Neutrophil (primary cell): ENCODE data around the gene MYO1E.

Experiments used
- H3K27ac ChIP-seq: fragments of 200-600 bp; sonication (generic); 2 replicates; pipeline ENCODE4 v1.5.1; 2016; ENCODE audit warnings: mild to moderate bottlenecking, moderate library complexity
- H3K27me3 ChIP-seq: fragments of 200-600 bp; sonication (generic); 2 replicates; pipeline ENCODE4 v1.6.0; 2016; ENCODE audit warnings: mild to moderate bottlenecking
- H3K36me3 ChIP-seq: fragments of 200-600 bp; sonication (generic); 2 replicates; pipeline ENCODE4 v1.5.1; 2017
- H3K4me1 ChIP-seq, 2 experiments: fragments of 200-600 bp in 1 of 2; sonication (generic) in 1 of 2; 1 replicate in 1 of 2; 2 replicates in 1 of 2; pipeline versions ENCODE4 v1.5.1 to v1.6.1; 2013 to 2016; ENCODE audit warnings: low read depth in 1 of 2, low read length in 1 of 2, mild to moderate bottlenecking in 1 of 2, moderate library complexity in 1 of 2; ENCODE audit not compliant: control insufficient read depth in 1 of 2, insufficient read depth in 1 of 2
- H3K4me3 ChIP-seq, 2 experiments: fragments of 200-600 bp in 1 of 2; sonication (generic) in 1 of 2; 1 replicate in 1 of 2; 2 replicates in 1 of 2; pipeline ENCODE4 v1.5.1; 2013 to 2016; ENCODE audit warnings: low read depth in 1 of 2, low read length in 1 of 2, mild to moderate bottlenecking in 1 of 2, moderate library complexity in 1 of 2
- H3K9me3 ChIP-seq: fragments of 200-600 bp; sonication (generic); 2 replicates; pipeline ENCODE4 v1.5.1; 2016
- TF ChIP-seq, protein P1 (sequence below): fragments of 200-600 bp; sonication (generic); IDR thresholded peaks from 2 replicates; pipeline ENCODE4 v1.5.1; 2016; ENCODE audit warnings: antibody characterized with exemption

Gene MYO1E

DNA sequence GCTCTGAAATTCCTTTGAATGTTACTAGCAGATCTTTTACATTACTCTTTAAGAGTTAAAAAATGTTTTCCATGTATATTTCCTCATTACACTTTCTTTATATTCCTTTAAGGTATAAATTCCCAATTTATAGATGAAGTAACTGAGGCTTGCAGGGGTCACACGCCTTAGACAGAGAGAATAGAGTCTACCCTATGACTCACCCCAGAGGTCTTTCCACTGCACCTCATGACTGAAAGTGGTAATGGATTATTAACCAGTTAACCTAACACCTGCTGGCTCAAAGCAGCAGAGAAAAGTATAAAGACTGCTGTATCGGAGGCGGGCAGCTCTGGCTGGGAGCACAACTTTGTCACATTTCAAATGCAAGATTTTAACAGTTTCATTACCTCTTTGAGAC, 128.3 kb downstream of the MYO1E start:
- Histone ChIP-seq H3K4me1 (no peaks in the 10 kb centered on the region), H3K27ac (no peak overlapping the region), H3K4me3 (no peak overlapping the region), H3K27me3 (no peaks in the 10 kb centered on the region), H3K36me3 (no peaks in the 10 kb centered on the region), H3K9me3 (no peaks in the 10 kb centered on the region)
- TF ChIP-seq, protein P1, sequence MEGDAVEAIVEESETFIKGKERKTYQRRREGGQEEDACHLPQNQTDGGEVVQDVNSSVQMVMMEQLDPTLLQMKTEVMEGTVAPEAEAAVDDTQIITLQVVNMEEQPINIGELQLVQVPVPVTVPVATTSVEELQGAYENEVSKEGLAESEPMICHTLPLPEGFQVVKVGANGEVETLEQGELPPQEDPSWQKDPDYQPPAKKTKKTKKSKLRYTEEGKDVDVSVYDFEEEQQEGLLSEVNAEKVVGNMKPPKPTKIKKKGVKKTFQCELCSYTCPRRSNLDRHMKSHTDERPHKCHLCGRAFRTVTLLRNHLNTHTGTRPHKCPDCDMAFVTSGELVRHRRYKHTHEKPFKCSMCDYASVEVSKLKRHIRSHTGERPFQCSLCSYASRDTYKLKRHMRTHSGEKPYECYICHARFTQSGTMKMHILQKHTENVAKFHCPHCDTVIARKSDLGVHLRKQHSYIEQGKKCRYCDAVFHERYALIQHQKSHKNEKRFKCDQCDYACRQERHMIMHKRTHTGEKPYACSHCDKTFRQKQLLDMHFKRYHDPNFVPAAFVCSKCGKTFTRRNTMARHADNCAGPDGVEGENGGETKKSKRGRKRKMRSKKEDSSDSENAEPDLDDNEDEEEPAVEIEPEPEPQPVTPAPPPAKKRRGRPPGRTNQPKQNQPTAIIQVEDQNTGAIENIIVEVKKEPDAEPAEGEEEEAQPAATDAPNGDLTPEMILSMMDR, result no peak

DNA sequence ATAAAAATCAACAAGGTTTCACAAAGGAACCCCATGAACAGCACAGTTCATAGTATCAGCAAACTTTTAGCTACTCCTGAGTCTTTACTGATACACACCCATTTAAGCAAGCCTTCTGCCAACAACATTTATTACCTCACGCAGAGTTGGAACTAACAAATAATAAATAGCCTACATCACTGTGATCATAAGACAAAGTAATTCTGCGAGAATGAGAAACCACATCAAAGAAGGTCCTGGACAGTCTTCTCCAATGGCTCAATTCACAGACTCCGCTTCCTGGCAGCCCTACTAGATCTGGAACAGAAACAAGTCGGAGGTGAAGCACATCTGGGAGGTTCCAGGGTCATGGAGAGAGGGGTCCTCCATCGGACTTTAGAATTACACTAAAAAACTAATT, 129.0 kb downstream of the MYO1E start:
- no peaks in the 10 kb centered on the region for H3K27me3 ChIP-seq
- TF ChIP-seq, protein P1, result no peak
- H3K4me1 ChIP-seq, result no peaks in the 10 kb centered on the region
- H3K9me3 ChIP-seq, result no peaks in the 10 kb centered on the region
- no peaks in the 10 kb centered on the region for H3K36me3 ChIP-seq
- H3K27ac ChIP-seq, result no peak overlapping the region
- no peak overlapping the region for H3K4me3 ChIP-seq

DNA sequence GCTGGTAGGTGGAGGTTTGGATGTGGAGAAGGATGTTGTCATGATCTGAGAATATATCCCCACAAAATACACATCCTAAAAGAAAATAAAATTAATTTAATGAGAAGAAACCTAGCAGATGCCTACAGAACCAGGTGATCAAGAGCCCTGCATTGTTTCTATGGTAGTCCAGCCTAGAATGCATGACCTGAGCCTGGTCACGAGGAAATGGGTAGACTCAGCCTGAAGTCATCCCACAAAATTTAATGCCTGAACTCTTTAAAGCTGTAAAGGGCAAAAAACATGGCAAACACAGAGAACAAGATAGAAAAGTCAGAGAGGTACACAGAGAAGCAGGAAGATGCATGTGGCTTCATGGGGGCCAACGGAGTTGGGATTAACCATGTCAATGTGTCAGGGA, 130.0 kb downstream of the MYO1E start:
- Histone ChIP-seq H3K27me3 (no peaks in the 10 kb centered on the region), H3K4me3 (no peak overlapping the region), H3K27ac (no peak overlapping the region), H3K4me1 (no peaks in the 10 kb centered on the region), H3K9me3 (no peaks in the 10 kb centered on the region), H3K36me3 (no peaks in the 10 kb centered on the region)
- TF ChIP-seq, protein P1, result no peak

DNA sequence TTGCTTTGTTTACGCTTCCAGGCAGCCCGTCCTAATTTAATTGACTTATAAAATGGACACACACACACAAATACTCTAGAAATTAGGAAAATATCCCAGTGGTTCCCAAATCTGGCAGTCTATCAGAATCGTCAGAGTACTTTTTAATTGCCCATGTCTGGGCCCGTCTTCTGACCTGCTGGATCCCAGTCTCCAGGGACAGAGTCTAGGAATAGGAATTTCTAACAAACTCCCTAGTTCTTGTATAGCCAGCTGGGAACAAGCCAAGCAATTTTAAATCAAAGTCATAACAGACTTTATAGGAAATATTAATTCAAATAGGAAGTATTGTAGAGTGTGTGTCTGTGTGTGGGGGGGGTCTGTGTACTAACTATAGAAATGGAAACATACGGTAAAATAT, 132.6 kb downstream of the MYO1E start:
- Histone ChIP-seq H3K36me3 (no peaks in the 10 kb centered on the region), H3K27me3 (no peaks in the 10 kb centered on the region), H3K9me3 (no peaks in the 10 kb centered on the region), H3K27ac (no peak overlapping the region), H3K4me3 (no peak overlapping the region), H3K4me1 (no peaks in the 10 kb centered on the region)
- TF ChIP-seq, protein P1, result no peak

DNA sequence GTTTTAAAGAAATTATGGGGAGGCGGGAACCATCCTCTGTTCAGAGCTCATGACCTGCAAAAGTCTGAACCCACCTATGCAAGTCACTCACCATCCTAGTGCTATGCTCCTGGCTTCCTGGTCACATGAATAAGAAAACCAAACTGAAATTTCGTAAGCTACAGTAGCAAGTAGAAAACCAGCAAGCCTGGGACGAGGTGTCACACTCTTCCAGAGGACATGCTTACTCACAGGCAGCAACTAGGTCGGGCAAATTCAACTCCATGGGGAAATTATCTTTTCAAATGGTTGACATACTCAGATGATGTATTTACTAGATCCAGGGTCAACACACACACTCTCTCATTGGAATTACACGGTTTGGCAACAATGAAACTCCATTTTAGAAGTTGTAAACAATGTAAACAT, 134.7 kb downstream of the MYO1E start:
- no peaks in the 10 kb centered on the region for H3K36me3 ChIP-seq
- no peaks in the 10 kb centered on the region for H3K4me1 ChIP-seq
- H3K27ac ChIP-seq, result no peak overlapping the region
- no peak overlapping the region for H3K4me3 ChIP-seq
- no peaks in the 10 kb centered on the region for H3K9me3 ChIP-seq
- TF ChIP-seq, protein P1, result no peak
- no peaks in the 10 kb centered on the region for H3K27me3 ChIP-seq
